BE2C (cell line): ENCODE results near the gene PPM1M.
A peak's percentile ranks its signal among the peaks of the same experiment; 100 is the strongest.

ENCODE experiments used
- DNase-seq: peaks from one replicate; pipeline ENCODE4 v3.0.0-alpha.2; 2020
- H3K27me3 ChIP-seq: fragments of 250-450 bp; sonication (Bioruptor Pico); 2 replicates; pipeline ENCODE4 v1.5.1; 2020; ENCODE audit warnings: mild to moderate bottlenecking
- H3K36me3 ChIP-seq: fragments of 250-450 bp; sonication (Bioruptor Pico); 2 replicates; pipeline ENCODE4 v1.5.1; 2020; ENCODE audit warnings: mild to moderate bottlenecking
- H3K4me1 ChIP-seq: fragments of 250-450 bp; sonication (Bioruptor Pico); 2 replicates; pipeline ENCODE4 v1.5.1; 2020
- H3K4me3 ChIP-seq: 2 replicates; pipeline ENCODE4 v1.5.1; 2011; ENCODE audit warnings: low read depth, low read length
- H3K9me3 ChIP-seq: fragments of 250-450 bp; sonication (Bioruptor Pico); 2 replicates; pipeline ENCODE4 v1.5.1; 2020
- CTCF ChIP-seq: IDR thresholded peaks from 2 replicates; pipeline ENCODE4 v1.5.1; 2012; ENCODE audit warnings: mild to moderate bottlenecking, low read depth, low read length

Gene PPM1M

GRCh38 chr3:52232279-52233107 lies 13.1 kb upstream of the PPM1M start:
- TF ChIP-seq CTCF, result peak; percentile 19
- peaks cover 9% of the 10 kb centered on the region for H3K36me3 ChIP-seq

GRCh38 chr3:52233108-52233591 lies 12.4 kb upstream of the PPM1M start:
- no peaks in the 10 kb centered on the region for H3K27me3 ChIP-seq
- no peak for TF ChIP-seq CTCF
- H3K9me3 ChIP-seq, result no peaks in the 10 kb centered on the region
- H3K4me3 ChIP-seq, result no peak overlapping the region
- DNase-seq, result no peak
- H3K36me3 ChIP-seq, result peaks cover 9% of the 10 kb centered on the region
- H3K4me1 ChIP-seq, result no peaks in the 10 kb centered on the region; the same call in 1 of the 2 replicates

More at GRCh38 chr3:52232279-52233107, 13.1 kb upstream of the PPM1M start:
- Histone ChIP-seq H3K4me1 (no peaks in the 10 kb centered on the region; the same call in 1 of the 2 replicates), H3K4me3 (no peak overlapping the region), H3K27me3 (no peaks in the 10 kb centered on the region), H3K9me3 (no peaks in the 10 kb centered on the region)
- DNase-seq, result no peak

- H3K4me1 ChIP-seq, result no peaks in the 10 kb centered on the region; the same call in 1 of the 2 replicates
- DNase-seq, result no peak
- no peaks in the 10 kb centered on the region for H3K9me3 ChIP-seq
- TF ChIP-seq CTCF, result no peak
- no peaks in the 10 kb centered on the region for H3K27me3 ChIP-seq
- H3K36me3 ChIP-seq, result peaks cover 9% of the 10 kb centered on the region
- H3K4me3 ChIP-seq, result no peak overlapping the region
These were observed 11.6 kb upstream of the PPM1M start for GRCh38 chr3:52233968-52234367.

GRCh38 chr3:52234516-52235447 lies 10.8 kb upstream of the PPM1M start:
- Histone ChIP-seq H3K27me3 (no peaks in the 10 kb centered on the region), H3K36me3 (peaks cover 9% of the 10 kb centered on the region), H3K4me3 (no peak overlapping the region), H3K4me1 (peaks cover under 1% of the 10 kb centered on the region), H3K9me3 (no peaks in the 10 kb centered on the region)
- TF ChIP-seq CTCF, result no peak
- no peak for DNase-seq

GRCh38 chr3:52236424-52236886 lies 9.1 kb upstream of the PPM1M start:
- TF ChIP-seq CTCF, result no peak
- Histone ChIP-seq H3K36me3 (no peaks in the 10 kb centered on the region; the same call in 1 of the 2 replicates), H3K9me3 (no peaks in the 10 kb centered on the region), H3K4me3 (no peak overlapping the region), H3K27me3 (no peaks in the 10 kb centered on the region), H3K4me1 (peaks cover 7% of the 10 kb centered on the region)
- no peak for DNase-seq
